Thyroid gland (tissue), 4 donors: Measurements from ENCODE around the gene AP3D1. TPM values are rescaled to one million over a fixed set of nuclear protein-coding genes. Genes with fewer than 3 reads are reported as not detected.
"Not testable (repeated sequence)": the region's sequence is repeated elsewhere in the genome, so short reads cannot be mapped to it uniquely, and the experiment has no call there.

Source experiments
- DNase-seq, 2 donors: peaks; one replicate each; pipeline ENCODE4 v3.0.0-alpha.2; 2019
- H3K27ac ChIP-seq, 3 donors: fragments of 200-600 bp; sonication (generic); 1 replicate in 2 of 3; 2 replicates in 1 of 3; pipeline ENCODE4 v1.5.1; 2016 to 2019; ENCODE audit warnings: mild to moderate bottlenecking in 1 of 3, moderate library complexity in 1 of 3
- H3K27me3 ChIP-seq: fragments of 200-600 bp; sonication (generic); one replicate; pipeline ENCODE4 v1.5.1; 2019
- H3K36me3 ChIP-seq, 2 donors: fragments of 200-600 bp; sonication (generic); one replicate each; pipeline ENCODE4 v1.5.1; 2016 to 2019
- H3K4me1 ChIP-seq, 2 donors: fragments of 200-600 bp; sonication (generic); one replicate each; pipeline ENCODE4 v1.5.1; 2017 to 2019
- H3K4me3 ChIP-seq, 3 donors: fragments of 200-600 bp; sonication (generic); replicated peaks in 1 of 3; 1 replicate in 2 of 3; 2 replicates in 1 of 3; pipeline ENCODE4 v1.5.1; 2016; ENCODE audit warnings: mild to moderate bottlenecking in 1 of 3
- H3K9me3 ChIP-seq: fragments of 200-600 bp; sonication (generic); one replicate; pipeline ENCODE4 v1.5.1; 2017
- POLR2A ChIP-seq, 2 donors: fragments of 450-650 bp; IDR thresholded peaks; one replicate each; pipeline ENCODE4 v1.6.1; 2017; ENCODE audit warnings: antibody characterized with exemption in 2 of 2, mild to moderate bottlenecking in 2 of 2, moderate library complexity in 1 of 2
- WGBS, 2 donors: methylation state at CpG; one replicate each; pipeline ENCODE4 v1.1.5; 2017; 5-methylcytosine and 5-hydroxymethylcytosine counted together
- intact Hi-C: fragments of 100-400 bp; cut with DNase I; formaldehyde crosslinking; loops from one replicate; pipeline ENCODE4 v1.15.1; 2023
- total RNA-seq, 4 donors: library from RNA; depleted of rRNA; stranded (reverse); fragments of >200 nt; gene quantifications; one replicate each; pipeline ENCODE4 v1.2.3, GENCODE V29; 2016
- TF ChIP-seq, protein P1 (sequence below), 6 experiments: fragments of 200-600 bp in 3 of 6; fragments of 450-650 bp in 3 of 6; sonication (generic) in 3 of 6; IDR thresholded peaks; one replicate each; pipeline ENCODE4 v1.5.1; 2016 to 2019; ENCODE audit warnings: antibody characterized with exemption in 6 of 6, mild to moderate bottlenecking in 2 of 6, inconsistent platforms in 1 of 6, moderate library complexity in 1 of 6

Gene AP3D1
- total RNA-seq, 4 donors from 2014 or later = 62.5 to 121 (median 118) TPM

DNA sequence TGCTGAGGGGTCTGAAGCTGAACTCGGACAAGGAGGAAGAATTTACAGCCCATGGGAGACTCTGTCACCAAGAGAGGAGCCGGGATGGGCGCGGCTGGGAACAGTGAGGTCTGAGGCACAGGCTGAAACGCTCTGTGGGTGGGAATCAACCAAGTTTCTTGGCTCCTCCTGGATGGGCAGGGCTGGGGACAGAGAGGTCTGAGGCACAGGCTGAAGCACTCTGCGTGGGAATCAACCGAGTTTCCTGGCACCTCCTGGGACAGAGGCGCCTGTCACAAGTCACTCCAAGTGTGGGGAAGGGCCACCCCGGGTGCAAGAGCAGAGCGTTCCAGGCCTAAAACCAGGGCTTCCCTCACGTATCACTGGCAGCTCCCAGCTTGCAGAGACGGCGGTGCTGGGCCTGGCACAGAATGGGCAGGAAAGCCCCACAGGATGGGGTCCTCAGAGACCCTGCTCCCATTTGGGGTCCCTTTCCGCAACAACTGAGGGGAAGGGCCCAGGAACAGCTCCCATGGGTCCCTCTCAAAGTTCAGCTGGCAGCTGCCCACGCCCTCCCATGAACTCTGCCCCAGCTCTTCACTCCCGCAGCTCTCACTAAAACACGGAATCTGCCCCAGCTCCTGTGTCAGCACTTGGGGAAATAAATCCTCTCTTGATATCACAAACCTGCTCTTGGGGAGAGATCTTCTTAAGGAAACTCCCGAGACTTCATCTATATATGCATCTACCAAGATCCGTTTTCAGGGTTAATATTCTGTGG is 18.5 kb downstream of the AP3D1 start:
- 80 to 88% methylated on average over 19 of the region's 19 CpGs for WGBS, 2 donors
- Histone ChIP-seq H3K4me1 (no peaks in the 10 kb centered on the region), H3K9me3 (no peaks in the 10 kb centered on the region), H3K27me3 (no peaks in the 10 kb centered on the region), H3K4me3 (no peak overlapping the region), H3K36me3 (peaks cover 39 to 50% of the 10 kb centered on the region in 2 donors), H3K27ac (no peak overlapping the region)
- intact Hi-C loops = no loop called here
- no peak for DNase-seq
- no peak for TF ChIP-seq POLR2A (IDR thresholded peaks at IDR 0.05)
- TF ChIP-seq, protein P1, sequence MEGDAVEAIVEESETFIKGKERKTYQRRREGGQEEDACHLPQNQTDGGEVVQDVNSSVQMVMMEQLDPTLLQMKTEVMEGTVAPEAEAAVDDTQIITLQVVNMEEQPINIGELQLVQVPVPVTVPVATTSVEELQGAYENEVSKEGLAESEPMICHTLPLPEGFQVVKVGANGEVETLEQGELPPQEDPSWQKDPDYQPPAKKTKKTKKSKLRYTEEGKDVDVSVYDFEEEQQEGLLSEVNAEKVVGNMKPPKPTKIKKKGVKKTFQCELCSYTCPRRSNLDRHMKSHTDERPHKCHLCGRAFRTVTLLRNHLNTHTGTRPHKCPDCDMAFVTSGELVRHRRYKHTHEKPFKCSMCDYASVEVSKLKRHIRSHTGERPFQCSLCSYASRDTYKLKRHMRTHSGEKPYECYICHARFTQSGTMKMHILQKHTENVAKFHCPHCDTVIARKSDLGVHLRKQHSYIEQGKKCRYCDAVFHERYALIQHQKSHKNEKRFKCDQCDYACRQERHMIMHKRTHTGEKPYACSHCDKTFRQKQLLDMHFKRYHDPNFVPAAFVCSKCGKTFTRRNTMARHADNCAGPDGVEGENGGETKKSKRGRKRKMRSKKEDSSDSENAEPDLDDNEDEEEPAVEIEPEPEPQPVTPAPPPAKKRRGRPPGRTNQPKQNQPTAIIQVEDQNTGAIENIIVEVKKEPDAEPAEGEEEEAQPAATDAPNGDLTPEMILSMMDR (IDR thresholded peaks at IDR 0.05) = no peak

DNA sequence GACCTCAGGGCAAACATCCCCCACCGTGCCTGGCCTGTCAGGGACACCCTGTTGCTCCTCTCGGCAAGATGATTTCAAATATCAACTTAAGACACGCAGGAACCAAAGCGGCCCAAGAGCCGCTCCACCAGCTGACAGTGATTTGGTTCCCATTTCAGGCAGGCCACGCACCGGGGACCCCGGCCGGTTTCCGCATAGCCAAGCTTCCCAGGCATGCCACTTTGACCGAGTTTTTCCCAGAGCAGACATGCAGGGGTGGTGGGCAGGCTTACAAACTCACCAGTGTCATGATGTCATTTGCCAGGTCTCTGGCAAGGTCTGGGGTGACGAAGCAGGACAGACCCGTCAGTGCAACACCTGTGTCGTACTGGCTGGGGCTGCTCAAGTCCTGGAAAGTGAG is 19.2 kb downstream of the AP3D1 start:
- Histone ChIP-seq H3K27ac (no peak overlapping the region), H3K4me3 (no peak overlapping the region), H3K9me3 (no peaks in the 10 kb centered on the region), H3K27me3 (no peaks in the 10 kb centered on the region), H3K4me1 (no peaks in the 10 kb centered on the region), H3K36me3 (peaks cover 40 to 50% of the 10 kb centered on the region in 2 donors)
- no peak for TF ChIP-seq POLR2A (IDR thresholded peaks at IDR 0.05)
- TF ChIP-seq, protein P1 (IDR thresholded peaks at IDR 0.05) = no peak
- 95 to 96% methylated on average over 12 to 14 of the region's 14 CpGs for WGBS, 2 donors
- no peak for DNase-seq
- intact Hi-C loops = no loop called here

DNA sequence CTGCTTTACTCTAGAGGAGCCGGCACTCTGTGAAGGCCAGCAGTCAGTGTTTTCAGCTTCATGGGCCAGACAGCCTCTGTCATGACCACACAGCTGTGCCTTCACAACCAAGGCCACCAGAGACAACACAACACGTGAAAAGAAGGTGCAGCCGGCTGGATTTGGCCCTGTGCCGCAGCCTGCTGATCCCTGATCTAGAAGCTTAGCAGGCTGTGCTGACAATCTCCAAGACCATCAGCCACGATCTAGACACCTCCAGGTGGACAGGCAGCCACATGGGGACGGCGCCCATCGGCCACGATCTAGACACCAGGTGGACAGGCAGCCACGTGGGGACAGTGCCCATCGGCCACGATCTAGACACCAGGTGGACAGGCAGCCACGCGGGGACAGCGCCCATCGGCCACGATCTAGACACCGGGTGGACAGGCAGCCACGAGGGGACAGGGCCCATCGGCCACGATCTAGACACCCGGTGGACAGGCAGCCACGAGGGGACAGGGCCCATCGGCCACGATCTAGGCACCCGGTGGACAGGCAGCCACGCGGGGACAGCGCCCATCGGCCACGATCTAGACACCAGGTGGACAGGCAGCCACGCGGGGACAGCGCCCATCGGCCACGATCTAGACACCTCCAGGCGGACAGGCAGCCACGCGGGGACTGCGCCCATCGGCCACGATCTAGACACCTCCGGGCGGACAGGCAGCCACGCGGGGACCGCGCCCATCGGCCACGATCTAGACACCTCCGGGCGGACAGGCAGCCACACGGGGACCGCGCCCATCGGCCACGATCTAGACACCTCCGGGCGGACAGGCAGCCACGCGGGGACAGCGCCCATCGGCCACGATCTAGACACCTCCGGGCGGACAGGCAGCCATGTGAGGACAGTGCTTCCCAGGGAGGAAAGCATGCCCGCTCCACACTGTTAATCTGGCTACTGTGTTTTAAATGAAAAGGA is 20.1 kb downstream of the AP3D1 start:
- DNase-seq, H3K27me3 ChIP-seq, intact Hi-C loops, H3K4me1 ChIP-seq, H3K27ac ChIP-seq, H3K4me3 ChIP-seq, H3K9me3 ChIP-seq: not testable (repeated sequence)
- WGBS, 2 donors = 88 to 89% methylated on average over 27 to 35 of the region's 67 CpGs
- peaks cover 38 to 47% of the 10 kb centered on the region in 2 donors for H3K36me3 ChIP-seq

DNA sequence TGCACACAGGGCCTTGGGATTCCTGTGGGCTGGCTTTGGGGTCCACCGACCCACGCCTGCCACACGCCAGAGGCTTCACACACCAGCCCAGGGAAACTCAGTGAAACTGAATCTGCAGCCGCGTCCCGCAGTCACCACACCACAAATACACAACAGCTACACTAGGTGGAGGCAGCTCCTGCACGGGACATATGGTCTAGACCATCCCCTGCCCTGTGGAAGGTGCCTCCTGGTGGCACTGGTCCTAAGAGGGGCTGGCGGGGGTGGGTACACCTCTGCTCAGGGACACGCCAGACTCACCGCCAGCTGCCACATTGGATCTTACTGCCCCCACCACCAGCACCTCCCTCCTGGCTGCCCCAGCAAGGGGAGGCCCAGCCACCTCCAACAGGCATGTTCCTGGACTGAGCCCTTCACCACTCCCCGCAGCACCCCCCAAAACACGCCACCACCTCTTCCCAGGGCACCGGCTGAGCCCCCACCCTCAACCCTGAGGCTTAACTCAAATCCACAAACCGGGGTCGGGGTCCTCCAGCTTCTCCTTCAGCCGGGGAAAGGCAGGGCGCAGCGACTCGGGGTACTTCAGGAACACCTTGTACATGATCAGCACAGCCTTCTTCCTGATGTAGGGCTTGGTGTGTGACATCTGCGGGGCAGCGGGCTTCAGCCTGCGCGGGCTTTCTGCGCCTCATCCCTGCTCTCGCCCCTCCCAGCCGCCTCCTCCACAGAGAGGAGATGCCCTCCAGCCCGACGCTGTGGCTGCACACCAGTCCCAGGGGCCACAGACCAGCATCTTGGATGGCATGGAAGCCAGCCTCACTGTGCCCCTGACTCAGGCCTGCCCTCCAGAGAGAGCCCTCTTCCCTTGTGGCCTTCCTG is 21.2 kb downstream of the AP3D1 start:
- H3K9me3 ChIP-seq = no peaks in the 10 kb centered on the region
- intact Hi-C loops = no loop called here
- no peak overlapping the region for H3K27ac ChIP-seq
- no peak for DNase-seq
- 95% methylated on average over 17 to 21 of the region's 28 CpGs for WGBS, 2 donors
- TF ChIP-seq, protein P1 (IDR thresholded peaks at IDR 0.05) = no peak
- TF ChIP-seq POLR2A (IDR thresholded peaks at IDR 0.05) = no peak
- H3K36me3 ChIP-seq = peaks cover 37 to 50% of the 10 kb centered on the region in 2 donors
- no peaks in the 10 kb centered on the region for H3K27me3 ChIP-seq
- no peaks in the 10 kb centered on the region for H3K4me1 ChIP-seq
- no peak overlapping the region for H3K4me3 ChIP-seq

DNA sequence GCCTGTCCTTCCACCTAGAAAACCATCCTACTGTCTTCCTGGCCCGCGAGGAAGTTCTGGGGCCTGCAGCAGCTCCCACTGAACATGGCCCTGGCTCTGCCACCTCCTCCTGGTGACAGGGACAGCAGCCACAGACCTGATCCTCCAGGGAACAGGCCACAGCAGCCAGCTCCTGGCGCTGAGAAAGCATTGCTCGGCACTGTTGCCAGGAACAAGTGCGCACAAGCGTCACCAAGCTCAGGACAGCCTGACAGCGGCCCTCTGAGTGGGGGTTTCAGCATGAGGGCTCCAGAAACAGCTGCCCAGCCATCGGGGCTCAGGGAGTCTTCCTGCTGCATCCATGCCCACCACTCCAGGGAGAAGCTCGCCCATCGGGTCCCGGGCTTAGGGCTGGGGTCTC is 21.9 kb downstream of the AP3D1 start:
- Histone ChIP-seq H3K4me3 (no peak overlapping the region), H3K27me3 (no peaks in the 10 kb centered on the region), H3K9me3 (no peaks in the 10 kb centered on the region), H3K36me3 (peaks cover 37 to 55% of the 10 kb centered on the region in 2 donors), H3K4me1 (no peaks in the 10 kb centered on the region), H3K27ac (no peak overlapping the region)
- WGBS, 2 donors = 92 to 97% methylated on average over 6 of the region's 11 CpGs
- intact Hi-C loops = no loop called here
- TF ChIP-seq, protein P1 (IDR thresholded peaks at IDR 0.05) = no peak
- TF ChIP-seq POLR2A (IDR thresholded peaks at IDR 0.05) = no peak
- DNase-seq = no peak
